Measurements from ENCODE around the gene SLC1A3.

SLC1A3 gene

GRCh38 chr5:36599986-36600779, 6.2 kb upstream of the SLC1A3 start:
- DNase-seq (ENCODE audit: low spot score) = no peak

GRCh38 chr5:36600917-36601527, 5.4 kb upstream of the SLC1A3 start:
- no peak for DNase-seq (ENCODE audit: low spot score)

GRCh38 chr5:36602704-36603321, 3.6 kb upstream of the SLC1A3 start:
- peak; percentile 35 for DNase-seq (ENCODE audit: low spot score)

- DNase-seq (ENCODE audit: low spot score) = no peak
Measured at GRCh38 chr5:36605241-36605640, 1.2 kb upstream of the SLC1A3 start.

GRCh38 chr5:36606036-36606427, 374 bp upstream of the SLC1A3 start:
- no peak for DNase-seq (ENCODE audit: low spot score)

GRCh38 chr5:36607114-36607571, 737 bp downstream of the SLC1A3 start:
- peak; percentile 42 for DNase-seq (ENCODE audit: low spot score)

GRCh38 chr5:36607838-36608783, 1.7 kb downstream of the SLC1A3 start:
- DNase-seq (ENCODE audit: low spot score) = no peak

GRCh38 chr5:36610621-36611020, 4.2 kb downstream of the SLC1A3 start:
- no peak for DNase-seq (ENCODE audit: low spot score)

GRCh38 chr5:36611520-36612274, 5.3 kb downstream of the SLC1A3 start:
- no peak for DNase-seq (ENCODE audit: low spot score)

GRCh38 chr5:36613241-36613640, 6.8 kb downstream of the SLC1A3 start:
- no peak for DNase-seq (ENCODE audit: low spot score)

- DNase-seq (ENCODE audit: low spot score) = no peak
Measured at GRCh38 chr5:36613771-36614656, 7.6 kb downstream of the SLC1A3 start.

- no peak for DNase-seq (ENCODE audit: low spot score)
Measured at GRCh38 chr5:36614657-36615308, 8.4 kb downstream of the SLC1A3 start.

GRCh38 chr5:36619012-36619635, 12.7 kb downstream of the SLC1A3 start:
- peak; percentile 74 for DNase-seq (ENCODE audit: low spot score)

GRCh38 chr5:36621985-36622384, 15.6 kb downstream of the SLC1A3 start:
- no peak for DNase-seq (ENCODE audit: low spot score)

GRCh38 chr5:36623832-36624231, 17.4 kb downstream of the SLC1A3 start:
- no peak for DNase-seq (ENCODE audit: low spot score)

- no peak for DNase-seq (ENCODE audit: low spot score)
Measured at GRCh38 chr5:36624277-36624676, 17.9 kb downstream of the SLC1A3 start.

- DNase-seq (ENCODE audit: low spot score) = no peak
Measured at GRCh38 chr5:36628695-36629094, 22.3 kb downstream of the SLC1A3 start.

GRCh38 chr5:36629729-36630128, 23.3 kb downstream of the SLC1A3 start:
- DNase-seq (ENCODE audit: low spot score) = no peak
